SU-DHL-6 (cell line): Measurements from ENCODE around the gene LRRC26.

ENCODE experiments used
- CTCF ChIP-seq: fragments of 200-600 bp; sonication (generic); IDR thresholded peaks from one replicate; pipeline ENCODE4 v1.5.1; 2017; ENCODE audit warnings: antibody characterized with exemption, mild to moderate bottlenecking, low read length, moderate library complexity; ENCODE audit not compliant: insufficient read depth, poor library complexity, severe bottlenecking
- EZH2phosphoT487 ChIP-seq: fragments of 200-600 bp; sonication (generic), shearing (Covaris generic); conservative IDR thresholded peaks from 2 replicates; pipeline ENCODE4 v1.6.1; 2018; ENCODE audit warnings: mild to moderate bottlenecking, antibody characterized with exemption, low read length, moderate library complexity, mixed read lengths

DNA sequence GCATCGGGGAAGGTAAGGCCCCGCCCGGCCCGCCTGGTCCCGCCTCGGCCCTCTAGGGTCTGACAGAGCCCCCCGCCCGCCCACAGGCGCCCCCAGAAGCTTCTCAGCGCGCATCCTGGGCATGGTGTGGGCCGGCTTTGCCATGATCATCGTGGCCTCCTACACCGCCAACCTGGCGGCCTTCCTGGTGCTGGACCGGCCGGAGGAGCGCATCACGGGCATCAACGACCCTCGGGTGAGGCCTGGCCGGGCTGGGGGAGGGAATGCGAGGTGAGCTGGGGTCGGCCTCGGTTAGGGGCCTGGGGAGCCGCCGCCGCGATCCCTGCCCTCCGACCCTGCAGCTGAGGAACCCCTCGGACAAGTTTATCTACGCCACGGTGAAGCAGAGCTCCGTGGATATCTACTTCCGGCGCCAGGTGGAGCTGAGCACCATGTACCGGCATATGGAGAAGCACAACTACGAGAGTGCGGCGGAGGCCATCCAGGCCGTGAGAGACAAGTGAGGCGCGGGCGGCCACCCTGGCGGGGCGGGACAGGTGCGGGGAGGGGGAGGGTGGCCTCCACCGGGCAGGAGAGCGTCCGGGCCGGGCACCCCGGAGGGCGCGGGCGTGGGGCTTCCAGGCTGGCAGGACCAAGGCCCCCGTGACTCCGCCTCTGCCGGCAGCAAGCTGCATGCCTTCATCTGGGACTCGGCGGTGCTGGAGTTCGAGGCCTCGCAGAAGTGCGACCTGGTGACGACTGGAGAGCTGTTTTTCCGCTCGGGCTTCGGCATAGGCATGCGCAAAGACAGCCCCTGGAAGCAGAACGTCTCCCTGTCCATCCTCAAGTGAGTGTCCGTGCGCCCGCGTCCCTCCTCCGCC is 7.1 kb downstream of the LRRC26 start:
- TF ChIP-seq EZH2phosphoT487: no peak
- TF ChIP-seq CTCF: no peak
